Breast epithelium (tissue), 4 donors: Measurements from ENCODE around the gene SNAI3. TPM values are rescaled to one million over a fixed set of nuclear protein-coding genes. Genes with fewer than 3 reads are reported as not detected.
"Not testable (repeated sequence)": the region's sequence is repeated elsewhere in the genome, so short reads cannot be mapped to it uniquely, and the experiment has no call there.

Experiments
- DNase-seq, 2 donors: peaks; one replicate each; pipeline ENCODE4 v3.0.0-alpha.2; 2019; ENCODE audit warnings: low spot score in 2 of 2
- H3K27ac ChIP-seq, 2 donors: fragments of 200-600 bp; sonication (generic) in 1 of 2; one replicate each; pipeline ENCODE4 v1.5.1; 2016 to 2019; ENCODE audit warnings: mild to moderate bottlenecking in 1 of 2
- H3K27me3 ChIP-seq, 2 donors: fragments of 200-600 bp; sonication (generic) in 1 of 2; one replicate each; pipeline versions ENCODE4 v1.5.1 to v1.6.0; 2017 to 2019; ENCODE audit warnings: control low read depth in 1 of 2, mild to moderate bottlenecking in 1 of 2
- H3K36me3 ChIP-seq: fragments of 200-600 bp; one replicate; pipeline ENCODE4 v1.5.1; 2019
- H3K4me1 ChIP-seq, 2 donors: fragments of 200-600 bp; sonication (generic); one replicate each; pipeline ENCODE4 v1.5.1; 2016 to 2019; ENCODE audit warnings: control low read depth in 1 of 2
- H3K4me3 ChIP-seq, 3 donors: fragments of 200-600 bp; sonication (generic); 1 replicate in 2 of 3; 2 replicates in 1 of 3; pipeline ENCODE4 v1.5.1; 2016 to 2019; ENCODE audit warnings: mild to moderate bottlenecking in 3 of 3, moderate library complexity in 2 of 3
- H3K9me3 ChIP-seq, 2 donors: fragments of 200-600 bp; sonication (generic) in 1 of 2; one replicate each; pipeline ENCODE4 v1.5.1; 2016 to 2019; ENCODE audit warnings: control low read depth in 1 of 2
- POLR2A ChIP-seq: fragments of 450-650 bp; IDR thresholded peaks from one replicate; pipeline ENCODE4 v1.6.1; 2016; ENCODE audit warnings: antibody characterized with exemption, mild to moderate bottlenecking, moderate library complexity
- POLR2AphosphoS5 ChIP-seq, 3 donors: sonication (generic); formaldehyde crosslinking; IDR thresholded peaks; one replicate each; pipeline ENCODE4 v1.6.1; 2017; ENCODE audit warnings: antibody characterized with exemption in 3 of 3
- intact Hi-C: fragments of 100-400 bp; cut with DNase I; formaldehyde crosslinking; loops from one replicate; pipeline ENCODE4 v1.15.1; 2023; ENCODE audit warnings: low total_unique reads
- total RNA-seq, 3 donors: library from RNA; depleted of rRNA; stranded (reverse); fragments of >200 nt; gene quantifications; one replicate each; pipeline ENCODE4 v1.1.0, GENCODE V29; 2016
- TF ChIP-seq, protein P1 (sequence below), 3 donors: fragments of 450-650 bp; IDR thresholded peaks; one replicate each; pipeline ENCODE4 v1.5.1; 2016 to 2017; ENCODE audit warnings: antibody characterized with exemption in 3 of 3, mild to moderate bottlenecking in 3 of 3, moderate library complexity in 3 of 3

SNAI3 gene
- total RNA-seq, 3 donors from 2014 or later: 0.66 to 0.96 (median 0.73) TPM

DNA sequence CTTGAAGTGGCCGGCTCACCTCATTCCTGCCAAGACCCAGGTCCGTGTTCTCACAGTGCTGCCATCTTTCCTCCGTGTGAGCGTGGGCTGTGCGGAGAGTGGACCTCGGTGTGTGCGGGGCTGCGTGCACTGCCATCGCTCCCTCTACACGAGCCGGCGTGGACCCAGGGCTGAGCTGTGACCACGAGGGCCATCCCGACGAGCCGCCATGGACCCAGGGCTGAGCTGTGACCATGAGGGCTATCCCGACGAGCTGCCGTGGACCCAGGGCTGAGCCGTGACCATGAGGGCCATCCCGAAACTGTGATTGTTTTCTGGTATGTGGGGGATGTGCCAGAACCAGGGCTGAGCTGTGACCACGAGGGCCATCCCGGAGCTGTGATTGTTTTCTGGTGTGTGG is 14.5 kb downstream of the SNAI3 start:
- Histone ChIP-seq H3K9me3 (no peaks in the 10 kb centered on the region), H3K4me3 (no peak overlapping the region), H3K27me3 (peaks cover 0 to 2% of the 10 kb centered on the region in 2 donors), H3K36me3 (no peaks in the 10 kb centered on the region), H3K4me1 (no peaks in the 10 kb centered on the region), H3K27ac (no peak overlapping the region)
- intact Hi-C loops: no loop called here
- TF ChIP-seq POLR2AphosphoS5 (IDR thresholded peaks at IDR 0.05): no peak
- no peak for TF ChIP-seq POLR2A
- TF ChIP-seq, protein P1, sequence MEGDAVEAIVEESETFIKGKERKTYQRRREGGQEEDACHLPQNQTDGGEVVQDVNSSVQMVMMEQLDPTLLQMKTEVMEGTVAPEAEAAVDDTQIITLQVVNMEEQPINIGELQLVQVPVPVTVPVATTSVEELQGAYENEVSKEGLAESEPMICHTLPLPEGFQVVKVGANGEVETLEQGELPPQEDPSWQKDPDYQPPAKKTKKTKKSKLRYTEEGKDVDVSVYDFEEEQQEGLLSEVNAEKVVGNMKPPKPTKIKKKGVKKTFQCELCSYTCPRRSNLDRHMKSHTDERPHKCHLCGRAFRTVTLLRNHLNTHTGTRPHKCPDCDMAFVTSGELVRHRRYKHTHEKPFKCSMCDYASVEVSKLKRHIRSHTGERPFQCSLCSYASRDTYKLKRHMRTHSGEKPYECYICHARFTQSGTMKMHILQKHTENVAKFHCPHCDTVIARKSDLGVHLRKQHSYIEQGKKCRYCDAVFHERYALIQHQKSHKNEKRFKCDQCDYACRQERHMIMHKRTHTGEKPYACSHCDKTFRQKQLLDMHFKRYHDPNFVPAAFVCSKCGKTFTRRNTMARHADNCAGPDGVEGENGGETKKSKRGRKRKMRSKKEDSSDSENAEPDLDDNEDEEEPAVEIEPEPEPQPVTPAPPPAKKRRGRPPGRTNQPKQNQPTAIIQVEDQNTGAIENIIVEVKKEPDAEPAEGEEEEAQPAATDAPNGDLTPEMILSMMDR (IDR thresholded peaks at IDR 0.05): no peak
- DNase-seq: no peak

GRCh38 chr16:88669980-88670379 is 16.3 kb downstream of the SNAI3 start:
- intact Hi-C loops: no loop called here

DNA sequence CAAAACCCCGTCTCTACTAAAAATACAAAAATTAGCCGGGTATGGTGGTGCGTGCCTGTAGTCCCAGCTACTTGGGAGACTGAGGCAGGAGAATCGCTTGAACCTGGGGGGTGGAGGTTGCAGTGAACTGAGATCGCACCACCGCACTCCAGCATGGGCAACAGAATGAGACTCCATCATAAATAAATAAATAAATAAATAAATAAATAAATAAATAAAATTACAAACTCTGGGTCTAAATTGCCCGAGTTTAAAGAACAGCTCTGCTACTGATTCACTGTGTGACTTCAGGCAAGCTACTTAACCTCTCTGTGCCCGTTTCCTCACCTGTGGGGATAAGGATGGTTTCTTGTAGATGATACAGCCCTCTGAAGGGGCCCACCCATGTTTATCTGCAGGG is 16.8 kb downstream of the SNAI3 start:
- H3K27ac ChIP-seq, H3K4me3 ChIP-seq, H3K9me3 ChIP-seq, H3K36me3 ChIP-seq, H3K4me1 ChIP-seq, intact Hi-C loops, H3K27me3 ChIP-seq, DNase-seq: not testable (repeated sequence)

More at GRCh38 chr16:88669980-88670379, 16.3 kb downstream of the SNAI3 start:
- H3K4me3 ChIP-seq: no peak overlapping the region
- H3K36me3 ChIP-seq: no peaks in the 10 kb centered on the region
- no peak overlapping the region for H3K27ac ChIP-seq
- TF ChIP-seq, protein P1 (IDR thresholded peaks at IDR 0.05): no peak
- no peak for TF ChIP-seq POLR2A
- no peak for TF ChIP-seq POLR2AphosphoS5 (IDR thresholded peaks at IDR 0.05)
- H3K4me1 ChIP-seq: no peaks in the 10 kb centered on the region
- no peak for DNase-seq
- no peaks in the 10 kb centered on the region for H3K9me3 ChIP-seq
- H3K27me3 ChIP-seq: no peaks in the 10 kb centered on the region

GRCh38 chr16:88667461-88667860 is 18.8 kb downstream of the SNAI3 start:
- intact Hi-C loops: no loop called here

GRCh38 chr16:88665570-88665969 is 20.7 kb downstream of the SNAI3 start:
- intact Hi-C loops: no loop called here
- Histone ChIP-seq H3K4me3 (no peak overlapping the region), H3K36me3 (no peaks in the 10 kb centered on the region), H3K4me1 (no peaks in the 10 kb centered on the region), H3K27ac (no peak overlapping the region), H3K9me3 (no peaks in the 10 kb centered on the region), H3K27me3 (no peaks in the 10 kb centered on the region)
- DNase-seq: no peak
- TF ChIP-seq POLR2AphosphoS5 (IDR thresholded peaks at IDR 0.05) (no peak), POLR2A (no peak)
- TF ChIP-seq, protein P1 (IDR thresholded peaks at IDR 0.05): no peak

More at GRCh38 chr16:88667461-88667860, 18.8 kb downstream of the SNAI3 start:
- TF ChIP-seq POLR2AphosphoS5 (IDR thresholded peaks at IDR 0.05): no peak
- TF ChIP-seq, protein P1 (IDR thresholded peaks at IDR 0.05): no peak
- Histone ChIP-seq H3K36me3 (no peaks in the 10 kb centered on the region), H3K27me3 (no peaks in the 10 kb centered on the region), H3K4me1 (no peaks in the 10 kb centered on the region), H3K9me3 (no peaks in the 10 kb centered on the region), H3K27ac (no peak overlapping the region), H3K4me3 (no peak overlapping the region)
- no peak for DNase-seq

DNA sequence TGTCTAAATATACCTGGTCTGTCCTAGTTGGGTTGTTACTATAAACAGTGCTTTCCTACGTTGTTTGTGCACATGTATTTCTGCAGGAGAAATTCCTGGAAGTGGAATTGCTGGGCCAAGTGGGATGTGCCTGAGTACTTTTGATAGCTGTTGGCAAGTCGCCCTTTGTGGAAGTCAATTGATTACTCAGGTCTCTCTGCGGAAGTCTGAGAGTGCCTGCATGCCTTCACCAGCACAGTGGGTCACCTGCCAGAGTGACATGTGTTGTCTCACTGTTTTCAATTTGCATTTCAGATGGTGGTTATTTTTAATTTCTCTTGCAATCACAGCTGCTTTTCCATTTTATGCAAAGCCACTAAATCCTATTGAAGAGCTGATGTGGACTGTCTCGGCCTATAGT is 21.2 kb downstream of the SNAI3 start:
- Histone ChIP-seq H3K36me3 (no peaks in the 10 kb centered on the region), H3K9me3 (no peaks in the 10 kb centered on the region), H3K4me1 (no peaks in the 10 kb centered on the region), H3K27me3 (no peaks in the 10 kb centered on the region), H3K27ac (no peak overlapping the region), H3K4me3 (no peak overlapping the region)
- intact Hi-C loops: no loop called here
- TF ChIP-seq, protein P1 (IDR thresholded peaks at IDR 0.05): no peak
- TF ChIP-seq POLR2A (no peak), POLR2AphosphoS5 (IDR thresholded peaks at IDR 0.05) (no peak)
- no peak for DNase-seq
